HG02588 (cell line): ENCODE results near the gene MAD2L2.

ENCODE experiments used
- ATAC-seq: cut with Tn5 transposase; IDR thresholded peaks from one replicate; pipeline ENCODE4 v1.9.1; 2021; ENCODE audit warnings: mild to moderate bottlenecking, moderate library complexity; ENCODE audit not compliant: unreplicated experiment

MAD2L2 gene

GRCh38 chr1:11684070-11684469 is 3.1 kb upstream of the MAD2L2 start:
- no peak for ATAC-seq

- no peak for ATAC-seq
These were observed 1.9 kb upstream of the MAD2L2 start for GRCh38 chr1:11682799-11683198.

- ATAC-seq = no peak
These were observed 1.4 kb upstream of the MAD2L2 start for GRCh38 chr1:11682287-11682771.

GRCh38 chr1:11680270-11681070 is 478 bp downstream of the MAD2L2 start:
- peak; percentile 26 for ATAC-seq

- ATAC-seq = no peak
These were observed 2.5 kb downstream of the MAD2L2 start for GRCh38 chr1:11678442-11678841.

GRCh38 chr1:11676386-11677103 is 4.4 kb downstream of the MAD2L2 start:
- no peak for ATAC-seq

- no peak for ATAC-seq
These were observed 5.6 kb downstream of the MAD2L2 start for GRCh38 chr1:11675325-11675724.

- no peak for ATAC-seq
These were observed 6.5 kb downstream of the MAD2L2 start for GRCh38 chr1:11674488-11674887.

GRCh38 chr1:11673089-11673769 is 7.7 kb downstream of the MAD2L2 start:
- no peak for ATAC-seq

- ATAC-seq = no peak
These were observed 9.2 kb downstream of the MAD2L2 start for GRCh38 chr1:11671544-11672286.

- no peak for ATAC-seq
These were observed 9.8 kb downstream of the MAD2L2 start for GRCh38 chr1:11671205-11671543.

- ATAC-seq = no peak
These were observed 10.2 kb downstream of the MAD2L2 start for GRCh38 chr1:11670747-11671146.

GRCh38 chr1:11668516-11668915 is 12.4 kb downstream of the MAD2L2 start:
- ATAC-seq = no peak

GRCh38 chr1:11664336-11665065 is 16.4 kb downstream of the MAD2L2 start:
- peak; percentile 24 for ATAC-seq

GRCh38 chr1:11661103-11661502 is 19.8 kb downstream of the MAD2L2 start:
- ATAC-seq = no peak

GRCh38 chr1:11659748-11660147 is 21.2 kb downstream of the MAD2L2 start:
- no peak for ATAC-seq

- no peak for ATAC-seq
These were observed 22.4 kb downstream of the MAD2L2 start for GRCh38 chr1:11658542-11658941.

GRCh38 chr1:11657654-11658053 is 23.3 kb downstream of the MAD2L2 start:
- no peak for ATAC-seq

GRCh38 chr1:11654939-11655808 is 25.8 kb downstream of the MAD2L2 start:
- peak; percentile 10 for ATAC-seq
